NB4 (cell line): Measurements from ENCODE around the gene POTEF.
"Not testable (repeated sequence)": the region's sequence is repeated elsewhere in the genome, so short reads cannot be mapped to it uniquely, and the experiment has no call there.

Experiments used
- DNase-seq: peaks from one replicate; pipeline ENCODE4 v3.0.0; 2010; ENCODE audit warnings: low read depth
- H3K4me3 ChIP-seq: one replicate; pipeline ENCODE4 v1.5.1; 2011; ENCODE audit warnings: mild to moderate bottlenecking, low read depth, low read length, moderate library complexity
- CTCF ChIP-seq: IDR thresholded peaks from one replicate; pipeline ENCODE4 v1.5.1; 2012; ENCODE audit warnings: low read depth, low read length
- MYC ChIP-seq: IDR thresholded peaks from 2 replicates; pipeline ENCODE4 v1.6.1; 2011; ENCODE audit warnings: low read depth, low read length
- POLR2A ChIP-seq: IDR thresholded peaks from 2 replicates; pipeline ENCODE4 v1.6.1; 2011; ENCODE audit warnings: mild to moderate bottlenecking; ENCODE audit not compliant: insufficient read length; ENCODE audit errors: extremely low read depth
- TF ChIP-seq, protein P1 (sequence below): IDR thresholded peaks from 2 replicates; pipeline ENCODE4 v1.6.1; 2011; ENCODE audit warnings: low read depth, low read length

POTEF gene

GRCh38 chr2:130150181-130151144 is 21.4 kb upstream of the POTEF start:
- TF ChIP-seq, protein P1, sequence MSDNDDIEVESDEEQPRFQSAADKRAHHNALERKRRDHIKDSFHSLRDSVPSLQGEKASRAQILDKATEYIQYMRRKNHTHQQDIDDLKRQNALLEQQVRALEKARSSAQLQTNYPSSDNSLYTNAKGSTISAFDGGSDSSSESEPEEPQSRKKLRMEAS = no peak
- TF ChIP-seq CTCF (no peak), POLR2A (no peak), MYC (no peak)
- no peak for DNase-seq

GRCh38 chr2:130148515-130148914 is 19.5 kb upstream of the POTEF start:
- not testable (repeated sequence) for DNase-seq, H3K4me3 ChIP-seq

More at GRCh38 chr2:130150181-130151144, 21.4 kb upstream of the POTEF start:
- no peak overlapping the region for H3K4me3 ChIP-seq

DNA sequence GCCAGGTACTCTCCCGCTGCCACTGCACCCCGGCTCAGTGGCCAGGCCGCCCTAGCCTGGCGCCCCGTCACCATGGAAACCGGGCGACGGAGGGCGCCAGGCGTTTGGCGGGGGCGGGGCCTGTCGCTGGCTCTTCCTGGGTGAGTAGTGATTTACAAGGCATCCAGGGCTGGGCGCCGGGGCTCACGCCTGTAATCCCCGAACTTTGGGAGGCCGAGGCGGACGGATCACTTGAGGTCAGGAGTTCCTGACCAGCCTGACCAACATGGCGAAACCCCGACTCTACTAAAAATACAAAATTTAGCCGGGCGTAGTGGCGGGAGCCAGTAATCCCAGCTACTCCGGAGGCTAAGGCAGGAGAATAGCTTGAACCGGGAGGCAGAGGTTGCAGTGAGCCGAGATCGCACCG is 16.0 kb upstream of the POTEF start, which contains the start of gene CCDC74B:
TSS of gene CCDC74B (minus strand) at position 107 of the 409 bp plus-strand sequence. CDS start 116 bp downstream, outside the sequence.
- DNase-seq = peak; percentile 34
- not testable (repeated sequence) for H3K4me3 ChIP-seq

DNA sequence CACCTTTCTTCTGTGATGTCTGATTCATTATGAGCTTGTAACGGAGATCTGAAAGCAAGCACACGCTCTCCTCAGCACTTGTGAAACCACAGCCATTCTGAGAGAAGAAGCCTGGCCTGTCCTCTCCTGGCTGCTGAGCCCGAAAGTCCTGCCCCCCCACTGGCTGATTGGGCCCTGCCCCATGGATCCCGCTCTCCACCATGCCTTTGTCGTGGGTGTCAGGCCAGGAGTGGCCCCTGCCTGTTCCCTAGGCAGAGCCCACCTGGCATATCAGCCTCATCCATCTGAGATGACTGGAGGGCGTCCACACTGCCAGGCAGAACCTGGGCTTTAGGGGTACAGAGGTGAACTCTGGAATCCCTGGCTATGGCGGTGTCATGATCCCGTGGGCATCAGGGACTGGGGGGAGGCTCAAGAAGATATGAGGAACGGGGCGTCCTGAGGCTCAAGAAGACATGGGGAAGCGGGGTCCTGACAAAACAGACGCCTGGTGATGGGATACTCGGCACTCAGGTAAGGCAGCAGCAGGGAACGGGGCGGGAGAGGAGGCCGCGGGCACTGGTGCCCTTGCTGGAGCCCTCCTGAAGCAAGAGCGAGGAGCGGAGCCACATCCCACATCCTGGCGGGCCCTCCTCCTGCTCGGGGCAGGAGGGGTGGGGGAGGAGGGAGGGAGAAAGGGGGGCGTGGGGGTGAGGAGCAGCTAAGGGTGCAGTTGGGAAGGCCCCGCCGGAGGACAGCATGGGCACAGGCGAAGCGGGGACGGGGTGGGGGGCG is 14.4 kb upstream of the POTEF start:
- H3K4me3 ChIP-seq, DNase-seq: not testable (repeated sequence)

DNA sequence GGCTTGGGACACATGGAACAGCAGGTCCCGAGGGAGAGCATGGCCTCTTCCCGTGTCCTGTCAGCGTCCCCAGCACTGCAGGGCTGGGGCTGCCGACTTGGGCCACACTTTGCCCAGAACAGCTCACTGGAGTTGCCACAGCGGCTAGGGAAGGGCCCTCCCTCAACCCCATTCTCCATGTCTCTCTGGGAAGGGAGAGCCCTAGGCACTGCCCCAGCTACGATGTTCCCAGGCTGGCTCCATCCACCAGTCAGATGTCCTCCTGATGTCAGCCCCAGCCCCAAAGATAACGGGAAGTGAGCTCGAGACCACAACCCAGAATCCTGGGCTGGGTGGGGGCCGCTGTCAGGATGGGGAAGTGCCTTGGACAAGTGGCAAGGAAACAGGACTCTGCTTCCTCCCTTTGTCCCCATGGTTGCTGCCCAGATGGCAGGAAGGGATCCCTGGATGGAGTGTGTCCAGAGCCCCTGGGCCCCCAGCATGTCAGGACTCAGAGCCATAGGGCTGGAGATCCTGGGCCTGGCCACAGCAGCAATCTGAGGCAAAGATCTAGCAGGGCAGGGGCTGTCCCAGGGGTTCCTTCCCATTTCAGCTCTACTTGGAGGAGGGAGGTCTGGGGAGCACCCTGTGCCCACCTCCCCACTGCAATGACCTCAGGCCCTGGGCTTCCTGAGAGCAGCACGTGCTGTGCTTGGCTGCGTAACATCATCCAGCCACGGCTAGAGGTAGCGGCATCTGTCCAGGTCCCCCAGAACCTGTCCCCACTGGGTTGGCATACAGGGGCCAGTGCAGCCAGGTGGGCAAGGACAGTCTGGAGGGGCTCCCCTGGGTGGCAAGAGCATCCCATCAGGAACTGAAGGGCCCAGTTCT is 13.6 kb upstream of the POTEF start:
- H3K4me3 ChIP-seq, DNase-seq: not testable (repeated sequence)

DNA sequence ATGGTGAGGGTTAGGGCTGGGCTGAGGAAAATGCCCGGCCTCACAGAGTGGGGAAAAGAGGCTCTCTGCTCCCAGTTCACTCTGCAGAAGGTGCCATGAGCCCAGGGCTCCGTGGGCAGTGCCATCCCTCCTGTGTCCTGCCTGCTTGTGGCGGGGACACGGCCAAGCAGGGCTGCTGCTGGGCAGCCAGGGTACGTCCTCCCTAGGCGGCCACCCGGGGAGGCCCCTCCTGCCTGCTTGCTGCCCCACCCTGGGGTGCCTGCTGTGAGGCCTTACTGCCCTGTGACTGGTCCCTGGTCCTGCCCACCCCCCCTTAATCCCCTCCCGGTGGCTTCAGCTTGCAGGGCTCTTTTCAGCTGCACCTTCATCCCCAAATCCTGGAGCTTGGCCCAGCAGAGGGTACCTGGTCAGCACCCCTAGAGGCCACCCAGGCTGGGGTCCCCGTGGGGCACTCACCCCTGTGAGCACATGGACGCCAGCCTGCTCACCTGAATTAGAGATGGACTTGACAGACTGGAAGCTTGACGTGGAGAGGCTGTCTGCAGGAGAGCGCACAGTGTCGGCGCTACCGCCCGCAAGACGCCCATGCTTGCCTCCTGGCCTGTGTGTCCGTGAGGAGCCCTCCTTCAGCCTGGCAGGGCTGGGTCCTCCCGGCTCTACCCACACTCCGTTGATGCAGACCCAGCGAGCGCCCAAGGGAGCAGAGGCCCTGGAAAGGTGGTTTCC is 12.8 kb upstream of the POTEF start:
- not testable (repeated sequence) for DNase-seq, H3K4me3 ChIP-seq

DNA sequence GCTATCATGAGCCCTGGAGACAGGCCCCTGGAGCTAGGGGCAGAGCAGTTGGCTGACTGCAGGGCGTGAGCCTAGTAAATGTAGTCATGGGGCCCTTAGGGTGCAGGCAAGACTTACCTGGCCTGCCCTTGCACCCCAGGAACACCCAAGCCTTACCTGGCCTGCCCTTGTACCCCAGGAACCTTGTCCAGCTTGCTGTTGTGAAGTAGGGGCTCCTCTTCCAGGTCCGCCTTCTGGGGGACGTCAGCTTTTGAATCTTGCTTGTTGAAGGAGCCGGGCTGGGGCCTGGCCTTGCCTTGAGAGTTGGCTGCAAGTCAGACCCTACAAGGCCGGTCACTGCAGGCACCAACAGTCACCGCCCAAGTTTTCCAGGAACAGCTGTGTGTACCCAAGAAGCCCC is 12.0 kb upstream of the POTEF start:
- DNase-seq, H3K4me3 ChIP-seq: not testable (repeated sequence)

- not testable (repeated sequence) for DNase-seq, H3K4me3 ChIP-seq
These were observed 11.5 kb upstream of the POTEF start for GRCh38 chr2:130140516-130140915.

DNA sequence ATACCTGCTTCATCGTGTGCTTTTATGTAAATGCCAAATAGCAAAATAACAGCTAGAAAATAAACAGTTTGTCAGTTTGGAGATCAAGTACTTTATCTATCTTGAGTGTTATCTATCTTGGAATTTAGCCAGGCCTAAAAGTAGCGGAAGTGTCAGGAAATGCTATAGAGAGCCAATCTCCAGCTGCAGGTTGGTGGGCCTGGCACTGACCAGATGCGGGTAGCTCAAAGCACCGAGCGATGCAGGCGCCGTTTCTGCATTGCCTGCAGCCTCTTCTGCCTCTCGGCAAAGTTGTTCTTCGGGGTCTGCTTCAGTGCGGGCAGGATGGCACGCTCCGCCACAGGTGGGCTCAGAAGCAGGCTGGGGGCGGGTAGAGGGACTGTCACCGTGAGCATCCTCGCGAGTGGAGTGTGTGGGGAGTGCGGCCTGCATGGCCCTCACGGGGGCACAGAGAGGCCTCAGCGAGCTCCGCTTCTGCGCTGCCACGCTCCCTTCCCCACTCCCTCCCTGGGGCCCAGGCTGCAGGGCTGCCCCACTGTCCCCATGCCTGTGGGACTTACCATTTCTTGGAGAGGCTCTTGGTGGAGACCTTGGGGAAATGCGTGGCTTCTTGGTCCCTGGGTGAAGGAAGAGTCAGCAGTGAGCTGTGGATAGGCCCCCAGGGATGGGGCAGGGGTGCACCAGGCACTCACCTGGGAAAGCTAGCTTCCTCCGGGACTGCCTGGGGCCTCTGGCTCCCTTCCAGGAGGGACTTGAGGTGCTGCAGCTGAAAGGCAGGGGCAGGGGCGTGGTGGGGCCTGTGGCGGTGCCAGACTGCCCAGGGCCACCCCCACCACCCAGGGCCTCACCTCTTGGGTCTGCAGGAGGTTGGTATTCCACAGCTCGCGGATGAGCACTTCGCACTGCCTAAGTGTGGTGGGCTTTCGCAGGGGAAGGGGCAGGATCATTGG is 10.6 kb upstream of the POTEF start:
- DNase-seq, H3K4me3 ChIP-seq: not testable (repeated sequence)

DNA sequence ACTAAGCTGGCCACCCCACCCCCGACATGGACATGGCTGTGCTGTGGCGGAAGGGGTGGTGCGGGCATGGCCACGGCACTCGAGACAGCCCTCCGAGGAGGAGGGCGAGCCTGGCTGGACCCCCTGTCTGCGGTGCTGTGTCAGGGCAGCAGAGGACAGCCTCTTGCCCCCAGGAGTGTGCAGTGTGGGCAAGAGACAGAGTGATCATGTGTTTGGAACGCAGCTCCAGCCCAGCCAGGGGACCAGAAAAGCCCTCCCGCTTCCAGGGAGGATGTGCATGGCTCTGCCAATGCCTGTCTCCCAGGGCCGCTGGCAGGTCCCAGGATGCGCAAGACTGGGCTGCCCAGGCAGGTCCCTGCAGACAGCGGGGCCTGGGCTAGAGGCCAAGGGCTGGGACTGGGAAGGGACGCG is 9.8 kb upstream of the POTEF start:
- not testable (repeated sequence) for H3K4me3 ChIP-seq, DNase-seq

DNA sequence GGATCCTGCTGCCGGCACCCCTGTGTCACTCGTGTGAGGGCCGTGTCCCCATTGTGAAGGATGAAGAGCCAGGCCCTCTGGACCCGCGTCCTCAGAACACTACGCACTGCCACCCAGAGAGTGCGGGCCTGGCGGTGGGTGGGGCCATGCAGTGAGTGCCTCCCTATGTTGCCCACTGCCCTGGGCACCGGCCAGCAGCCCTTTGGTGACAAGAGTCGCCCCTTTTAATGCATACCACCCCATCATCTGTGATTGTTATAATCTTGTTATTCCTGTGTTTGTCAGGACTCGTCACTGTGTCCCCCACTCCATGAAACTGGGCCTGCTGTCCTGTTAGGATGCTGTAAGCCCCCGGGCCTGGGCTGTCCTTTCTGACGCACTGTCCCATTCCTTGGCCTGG is 9.3 kb upstream of the POTEF start:
- not testable (repeated sequence) for DNase-seq

GRCh38 chr2:130137118-130137517 is 8.1 kb upstream of the POTEF start:
- DNase-seq, H3K4me3 ChIP-seq: not testable (repeated sequence)

More for the DNA sequence above, 9.3 kb upstream of the POTEF start:
- not testable (repeated sequence) for H3K4me3 ChIP-seq

- DNase-seq, H3K4me3 ChIP-seq: not testable (repeated sequence)
These were observed 7.5 kb upstream of the POTEF start for GRCh38 chr2:130136546-130136945.
